ENCODE results near the gene XPO1. TPM values are rescaled to one million over a fixed set of nuclear protein-coding genes. Genes with fewer than 3 reads are reported as not detected.

The XPO1 gene
- total and polyA plus RNA-seq, 10 donors = 56.8 to 164 (median 101) TPM

GRCh38 chr2:61538920-61539520 lies 864 bp upstream of the XPO1 start:
- 4 to 7% (median 5%) methylated on average over 19 of the region's 19 CpGs for WGBS, 5 donors
- DNase-seq = no peak

GRCh38 chr2:61537950-61538199 lies 281 bp downstream of the XPO1 start:
- WGBS, 5 donors = 0 to 1% (median 0%) methylated on average over 7 to 14 of the region's 15 CpGs
- peak overlapping the region; percentile 89 to 97 (median 96) for H3K27ac ChIP-seq
- intact Hi-C loops (cut with DNase I; ENCODE audit: low total_unique reads) = no loop called here
- H3K36me3 ChIP-seq = peaks cover 0 to 2% (median 0%) of the 10 kb centered on the region in 6 donors
- TF ChIP-seq CTCF (IDR thresholded peaks at IDR 0.05 in 8 of 11, conservative IDR thresholded peaks at IDR 0.05 in 3 of 11) (no peak), POLR2A (IDR thresholded peaks at IDR 0.05) (no peak), POLR2AphosphoS5 (IDR thresholded peaks at IDR 0.05) (no peak)
- H3K9me3 ChIP-seq = no peaks in the 10 kb centered on the region
- H3K4me3 ChIP-seq = peak overlapping the region; percentile 73 to 94 (median 82)
- no peak for DNase-seq
- no peaks in the 10 kb centered on the region for H3K27me3 ChIP-seq (replicated peaks in 1 of 7)
- H3K4me1 ChIP-seq = peaks cover 16 to 50% (median 39%) of the 10 kb centered on the region in 6 donors

More at GRCh38 chr2:61538920-61539520, 864 bp upstream of the XPO1 start:
- Histone ChIP-seq H3K27me3 (replicated peaks in 1 of 7) (no peaks in the 10 kb centered on the region), H3K36me3 (no peaks in the 10 kb centered on the region), H3K9me3 (no peaks in the 10 kb centered on the region), H3K4me1 (peaks cover 13 to 38% (median 28%) of the 10 kb centered on the region in 6 donors), H3K27ac (peak overlapping the region; percentile 89 to 97 (median 96)), H3K4me3 (peak overlapping the region; percentile 73 to 94 (median 82))
- TF ChIP-seq POLR2A (IDR thresholded peaks at IDR 0.05) (no peak), POLR2AphosphoS5 (IDR thresholded peaks at IDR 0.05) (no peak), CTCF (IDR thresholded peaks at IDR 0.05 in 8 of 11, conservative IDR thresholded peaks at IDR 0.05 in 3 of 11) (no peak)
- intact Hi-C loops (cut with DNase I; ENCODE audit: low total_unique reads) = no loop called here

- intact Hi-C loops (cut with DNase I; ENCODE audit: low total_unique reads) = no loop called here
- Histone ChIP-seq H3K36me3 (peaks cover 0 to 7% (median 1%) of the 10 kb centered on the region in 6 donors), H3K27me3 (replicated peaks in 1 of 7) (no peaks in the 10 kb centered on the region), H3K4me3 (peak overlapping the region; percentile 73 to 94 (median 82)), H3K27ac (peak overlapping the region; percentile 89 to 97 (median 96)), H3K4me1 (peaks cover 16 to 55% (median 41%) of the 10 kb centered on the region in 6 donors), H3K9me3 (no peaks in the 10 kb centered on the region)
- 0 to 2% (median 1%) methylated on average over 21 to 52 of the region's 52 CpGs for WGBS, 5 donors
- no peak for TF ChIP-seq POLR2A (IDR thresholded peaks at IDR 0.05)
- no peak for TF ChIP-seq POLR2AphosphoS5 (IDR thresholded peaks at IDR 0.05)
- no peak for TF ChIP-seq CTCF (IDR thresholded peaks at IDR 0.05 in 8 of 11, conservative IDR thresholded peaks at IDR 0.05 in 3 of 11)
- peak; percentile 90 for DNase-seq
Observed at GRCh38 chr2:61537277-61537949, 743 bp downstream of the XPO1 start.

GRCh38 chr2:61536572-61537276 lies 1.4 kb downstream of the XPO1 start:
- Histone ChIP-seq H3K27me3 (replicated peaks in 1 of 7) (no peaks in the 10 kb centered on the region), H3K9me3 (no peaks in the 10 kb centered on the region), H3K36me3 (peaks cover 0 to 14% (median 1%) of the 10 kb centered on the region in 6 donors), H3K4me1 (peaks cover 16 to 61% (median 43%) of the 10 kb centered on the region in 6 donors), H3K4me3 (peak overlapping the region; percentile 73 to 94 (median 82)), H3K27ac (peak overlapping the region; percentile 83 to 97 (median 96))
- DNase-seq = peak; percentile 95
- TF ChIP-seq POLR2A (IDR thresholded peaks at IDR 0.05) (peak in 1 of 3 donors; percentile 16), POLR2AphosphoS5 (IDR thresholded peaks at IDR 0.05) (peak; percentile 15 to 90 (median 83)), CTCF (IDR thresholded peaks at IDR 0.05 in 8 of 11, conservative IDR thresholded peaks at IDR 0.05 in 3 of 11) (peak in 1 of 11 experiments; percentile 4)
- WGBS, 5 donors = 0 to 1% (median 0%) methylated on average over 26 of the region's 26 CpGs
- intact Hi-C loops (cut with DNase I; ENCODE audit: low total_unique reads) = no loop called here
